ENCODE measurements around the gene AP5Z1.

The AP5Z1 gene

GRCh38 chr7:4823441-4824119 lies 48.2 kb downstream of the AP5Z1 start:
- no peak for DNase-seq

- DNase-seq, result no peak
Measured at GRCh38 chr7:4824120-4824775, 48.8 kb downstream of the AP5Z1 start.

GRCh38 chr7:4825081-4825480 lies 49.7 kb downstream of the AP5Z1 start:
- DNase-seq, result no peak

GRCh38 chr7:4828720-4829383 lies 53.4 kb downstream of the AP5Z1 start:
- DNase-seq, result no peak

GRCh38 chr7:4830176-4830575 lies 54.8 kb downstream of the AP5Z1 start:
- DNase-seq, result peak; percentile 22 to 58

- DNase-seq, result no peak
Measured at GRCh38 chr7:4831723-4832495, 56.5 kb downstream of the AP5Z1 start.

GRCh38 chr7:4832711-4833110 lies 57.3 kb downstream of the AP5Z1 start:
- no peak for DNase-seq

GRCh38 chr7:4833176-4833575 lies 57.8 kb downstream of the AP5Z1 start:
- DNase-seq, result no peak

- DNase-seq, result no peak
Measured at GRCh38 chr7:4833691-4834600, 58.5 kb downstream of the AP5Z1 start.

- DNase-seq, result no peak
Measured at GRCh38 chr7:4834601-4835397, 59.4 kb downstream of the AP5Z1 start.

- no peak for DNase-seq
Measured at GRCh38 chr7:4835398-4836205, 60.2 kb downstream of the AP5Z1 start.

GRCh38 chr7:4836206-4836661 lies 60.8 kb downstream of the AP5Z1 start:
- DNase-seq, result no peak

- DNase-seq, result no peak
Measured at GRCh38 chr7:4837041-4837802, 61.8 kb downstream of the AP5Z1 start.

GRCh38 chr7:4837803-4838625 lies 62.6 kb downstream of the AP5Z1 start:
- no peak for DNase-seq

GRCh38 chr7:4838626-4839334 lies 63.4 kb downstream of the AP5Z1 start:
- no peak for DNase-seq

GRCh38 chr7:4840079-4840501 lies 64.7 kb downstream of the AP5Z1 start:
- DNase-seq, result no peak
